ENCODE results near the gene ADARB2.

ADARB2 gene

DNA sequence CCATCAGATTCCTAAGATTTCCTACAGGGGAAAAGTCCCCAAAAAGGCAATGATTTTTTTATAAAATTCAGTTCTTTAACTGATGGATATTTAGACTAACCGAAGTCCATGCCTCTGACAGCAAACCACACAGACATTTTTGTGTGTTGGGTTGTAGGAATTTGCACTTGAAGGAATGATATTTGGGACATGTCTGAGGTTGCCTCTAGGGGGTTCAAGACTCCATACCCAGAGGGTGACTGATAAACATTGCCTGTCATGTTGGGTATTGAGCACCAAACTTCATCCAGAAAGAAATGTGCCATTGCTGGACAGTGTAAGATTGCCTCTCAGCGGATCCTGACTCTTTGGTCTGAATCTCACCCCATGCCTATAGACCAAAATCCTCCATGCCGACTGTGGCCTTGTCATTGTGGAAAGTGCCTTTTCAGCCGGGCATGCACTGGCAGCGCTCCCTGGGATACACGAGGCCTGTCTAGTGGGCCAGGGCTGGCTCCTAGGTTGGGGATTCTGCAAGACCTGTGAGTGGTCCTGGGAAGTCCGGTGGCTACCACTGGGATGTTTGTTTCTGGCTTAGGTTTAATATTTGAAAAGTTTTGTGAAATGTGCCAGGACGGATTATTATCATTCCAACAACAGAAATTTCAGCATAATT lies 428.2 kb downstream of the ADARB2 start:
- no peak for DNase-seq (ENCODE audit: low read depth)

DNA sequence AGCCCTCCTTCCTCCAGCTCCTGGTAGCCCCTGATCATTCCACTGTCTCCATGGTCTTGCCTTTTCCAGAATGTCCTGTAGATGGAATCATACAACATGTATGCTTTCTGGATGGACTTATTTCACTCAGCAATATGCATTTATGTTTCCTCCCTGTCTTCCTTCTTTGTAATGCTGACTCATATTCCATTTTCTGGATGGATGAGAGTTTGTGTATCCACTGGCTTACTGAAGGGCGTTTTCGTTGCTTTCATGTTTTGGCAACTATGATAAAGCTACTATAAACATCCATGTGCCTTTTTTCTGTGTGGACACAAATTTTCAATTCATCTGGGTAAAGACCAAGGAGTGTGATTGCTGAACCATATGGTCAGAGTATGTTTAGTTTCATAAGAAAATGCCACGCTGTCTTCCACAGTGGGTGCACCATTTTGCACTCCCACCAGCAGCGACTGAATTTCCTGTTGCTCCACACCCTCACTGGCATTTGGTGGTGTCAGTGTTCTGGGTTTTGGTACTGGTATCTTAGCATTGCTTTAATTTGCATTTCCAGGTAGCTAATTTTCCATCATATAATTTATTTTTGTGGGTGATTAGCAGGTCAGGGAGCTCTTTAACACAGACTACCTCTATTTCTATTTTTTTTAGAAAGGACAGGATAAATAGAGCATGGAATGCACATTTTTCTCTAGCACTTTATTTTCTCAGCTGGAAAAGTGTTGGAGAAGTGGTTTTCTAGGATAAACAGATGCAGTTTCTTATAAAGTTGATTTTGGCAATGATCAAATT lies 429.0 kb downstream of the ADARB2 start:
- DNase-seq (ENCODE audit: low read depth) = no peak

DNA sequence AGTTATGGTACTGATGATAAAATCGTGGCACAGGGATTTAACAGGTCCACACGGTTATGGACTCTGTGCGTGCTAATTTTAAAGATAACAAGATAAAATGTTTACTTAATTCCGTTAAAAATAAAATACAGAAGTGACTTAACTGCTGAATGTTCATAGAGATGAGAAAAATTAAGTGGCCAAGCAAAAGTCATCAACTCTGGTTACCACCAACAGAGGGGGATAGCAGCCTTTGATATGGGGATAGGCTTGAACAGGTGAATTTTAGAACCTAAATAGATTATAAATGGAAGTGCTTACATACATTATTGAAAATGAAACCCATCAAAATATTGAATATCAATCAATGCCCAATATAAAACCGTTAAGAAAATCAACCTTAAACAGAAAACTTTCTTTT lies 436.2 kb downstream of the ADARB2 start:
- no peak for DNase-seq (ENCODE audit: low read depth)

DNA sequence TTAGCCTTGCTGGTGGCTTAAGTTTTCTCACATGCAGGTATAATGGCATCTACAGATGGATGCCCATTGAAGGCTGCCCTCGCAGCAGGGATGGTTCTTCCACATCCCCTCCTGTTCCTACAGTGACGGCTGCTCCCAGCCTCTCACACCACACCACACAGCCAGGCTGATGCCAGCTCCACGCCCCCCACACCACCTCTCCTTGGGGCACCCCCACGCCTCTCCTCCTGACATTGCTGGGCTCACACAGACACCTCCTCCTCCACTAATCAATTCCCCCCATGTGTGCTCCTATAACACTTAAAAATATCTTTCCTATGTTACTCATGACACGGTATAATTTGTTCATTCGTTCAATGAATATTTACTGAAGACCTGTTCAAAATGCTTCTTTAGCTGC lies 437.1 kb downstream of the ADARB2 start:
- DNase-seq (ENCODE audit: low read depth) = no peak

DNA sequence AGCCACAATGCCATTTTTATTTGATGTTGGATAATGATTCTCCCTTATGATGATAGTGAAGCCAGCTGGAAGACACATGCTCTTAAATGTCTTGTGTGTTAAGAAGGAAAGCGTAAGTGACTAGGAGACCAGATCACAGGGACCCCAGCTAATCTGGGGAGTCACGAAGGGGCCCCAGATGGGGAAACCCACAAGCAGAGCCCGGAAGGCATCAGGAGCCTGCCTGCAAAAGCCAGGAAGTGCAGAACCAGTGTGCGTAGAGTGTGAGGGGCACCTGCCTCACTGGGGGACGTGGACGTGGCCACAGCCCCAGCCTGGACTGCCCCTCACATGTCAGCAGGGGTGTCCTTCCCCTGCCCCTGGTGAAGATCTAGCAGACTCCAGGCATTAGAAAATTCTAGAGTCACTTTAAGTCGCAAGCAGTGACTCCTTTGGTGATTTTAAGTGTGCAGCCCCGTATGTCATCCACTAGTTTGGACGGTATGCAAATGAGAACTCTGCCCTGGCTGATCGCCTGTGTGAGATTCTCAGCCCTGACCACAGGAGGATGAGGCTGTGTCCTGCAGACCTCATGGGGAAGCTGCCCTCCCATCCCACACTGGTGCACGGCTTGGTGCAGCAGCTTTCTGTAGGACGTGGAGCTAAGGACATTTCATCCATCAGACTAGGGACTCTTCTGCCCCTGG lies 438.1 kb downstream of the ADARB2 start:
- DNase-seq (ENCODE audit: low read depth) = no peak

DNA sequence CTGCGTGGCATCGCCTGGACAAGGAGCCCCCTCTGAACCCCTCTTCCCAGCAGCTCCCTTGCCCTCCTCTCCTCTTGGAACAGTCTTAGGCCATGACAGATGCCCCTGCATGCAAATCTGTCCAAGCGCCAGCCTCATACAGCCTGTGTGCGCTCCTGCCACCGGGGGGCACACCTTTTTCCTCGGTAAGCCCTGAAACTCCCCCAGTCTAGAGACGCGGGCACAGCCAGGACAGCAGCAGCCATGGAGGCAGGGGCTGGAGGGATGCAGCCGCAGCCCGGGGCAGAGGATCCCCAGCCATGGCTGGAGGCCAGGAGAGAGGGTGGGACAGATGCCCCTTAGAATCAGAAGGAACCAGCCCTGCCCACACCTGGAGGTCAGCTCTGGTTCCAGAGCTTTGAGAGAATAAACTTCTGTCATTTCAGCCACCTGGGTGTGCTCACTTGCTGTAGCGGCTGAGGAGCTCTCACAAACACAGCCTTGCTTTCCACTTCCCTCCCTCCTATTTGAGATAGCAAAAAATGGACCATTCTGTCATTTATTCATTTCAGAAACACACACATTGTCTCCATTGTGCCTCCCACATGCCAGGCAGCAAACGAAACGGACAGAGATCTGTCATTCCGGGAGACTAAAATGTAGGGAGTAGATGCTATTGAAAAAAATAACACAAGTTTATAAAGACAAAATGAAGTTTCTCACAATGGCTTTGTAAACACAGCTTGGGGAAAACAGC lies 439.6 kb downstream of the ADARB2 start:
- no peak for DNase-seq (ENCODE audit: low read depth)

DNA sequence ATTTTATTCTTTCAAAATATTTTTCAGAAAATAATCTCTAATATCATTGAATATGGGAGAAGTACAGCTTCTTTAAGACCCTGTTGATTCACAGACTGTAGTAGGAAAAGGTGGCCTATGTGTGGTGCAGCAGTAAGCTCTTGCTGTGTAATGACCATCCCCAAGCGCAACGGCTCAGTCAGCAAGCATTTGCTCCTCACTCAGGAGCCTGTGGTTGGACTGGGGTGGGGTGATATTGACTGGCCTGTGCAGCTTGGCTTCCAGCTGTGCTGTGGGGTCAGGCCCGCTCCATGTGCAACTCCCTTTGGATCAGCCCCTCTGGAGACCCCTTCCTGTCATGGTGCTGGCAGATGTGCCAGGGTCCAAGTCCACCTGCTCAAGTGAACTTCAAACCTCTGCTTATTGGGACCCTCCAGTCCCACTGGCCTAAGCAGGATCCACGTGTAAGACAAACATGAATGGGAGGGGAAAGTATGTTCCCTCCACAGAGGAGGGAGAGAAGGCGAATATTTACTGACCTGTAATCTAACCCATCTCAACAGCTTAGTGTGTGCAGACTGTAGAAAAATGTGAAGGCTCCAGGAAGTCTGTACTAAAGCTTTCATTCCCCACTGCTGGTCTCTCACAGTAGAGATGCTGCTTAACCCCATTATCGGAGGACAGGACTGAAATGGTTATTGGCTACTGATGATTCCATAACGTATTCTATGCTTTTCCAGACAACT lies 441.4 kb downstream of the ADARB2 start:
- DNase-seq (ENCODE audit: low read depth) = no peak

DNA sequence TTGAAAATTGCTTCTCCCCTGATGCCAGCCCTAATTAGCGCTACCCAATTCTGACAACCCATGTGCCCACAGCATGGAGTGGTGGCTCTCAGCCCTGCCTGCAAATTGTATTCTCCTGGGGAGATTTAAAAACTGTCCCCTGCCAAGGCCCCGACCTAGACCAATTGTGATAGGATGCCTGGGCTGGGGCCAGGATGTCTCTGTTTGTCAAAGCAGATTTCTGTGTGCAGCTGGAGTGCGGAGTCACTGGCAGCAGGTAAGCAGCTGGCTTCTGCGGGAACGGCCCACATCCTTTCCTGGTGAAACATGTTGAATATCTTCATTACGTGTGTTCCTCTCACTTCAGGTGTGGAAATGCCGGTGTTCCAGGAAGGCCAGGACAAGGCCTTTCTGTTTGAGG lies 442.6 kb downstream of the ADARB2 start:
- no peak for DNase-seq (ENCODE audit: low read depth)

DNA sequence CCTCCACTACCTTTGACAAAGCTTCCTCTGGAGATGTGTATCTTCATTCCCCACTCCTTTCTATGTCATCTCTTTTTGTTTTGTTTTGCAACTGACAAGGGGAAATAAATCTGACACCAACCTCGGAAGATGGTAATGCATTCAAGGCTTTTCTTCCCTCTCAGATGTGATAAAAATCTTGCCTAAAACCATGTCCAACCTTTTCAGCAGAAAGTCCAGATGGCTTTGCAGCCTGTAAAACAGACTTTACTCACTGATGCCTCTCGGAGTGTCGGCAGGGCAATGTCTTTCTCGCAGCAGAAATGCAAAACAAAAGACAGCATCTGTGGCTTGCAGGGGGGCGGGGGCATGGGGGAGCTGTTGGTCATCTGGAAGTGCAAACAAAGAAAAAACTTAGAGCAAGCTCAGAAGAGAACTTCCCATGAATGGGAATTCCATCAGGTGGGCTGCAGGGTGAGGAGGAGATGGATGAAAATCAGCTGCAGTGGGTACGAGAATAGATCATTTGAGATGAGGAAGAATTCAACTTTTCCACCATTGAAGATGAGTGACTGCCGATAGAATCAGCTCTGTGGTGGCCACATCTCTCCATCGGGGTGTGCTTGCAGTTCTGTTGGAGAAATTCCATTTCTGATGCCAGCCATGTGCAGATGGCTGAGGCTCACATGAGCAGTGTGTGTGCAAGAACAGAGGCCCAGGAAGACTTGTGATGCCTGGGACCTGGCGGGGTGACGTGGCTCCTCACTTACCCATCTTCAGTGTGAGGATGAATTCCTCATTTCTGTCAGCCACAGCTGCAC lies 443.5 kb downstream of the ADARB2 start:
- DNase-seq (ENCODE audit: low read depth) = no peak

DNA sequence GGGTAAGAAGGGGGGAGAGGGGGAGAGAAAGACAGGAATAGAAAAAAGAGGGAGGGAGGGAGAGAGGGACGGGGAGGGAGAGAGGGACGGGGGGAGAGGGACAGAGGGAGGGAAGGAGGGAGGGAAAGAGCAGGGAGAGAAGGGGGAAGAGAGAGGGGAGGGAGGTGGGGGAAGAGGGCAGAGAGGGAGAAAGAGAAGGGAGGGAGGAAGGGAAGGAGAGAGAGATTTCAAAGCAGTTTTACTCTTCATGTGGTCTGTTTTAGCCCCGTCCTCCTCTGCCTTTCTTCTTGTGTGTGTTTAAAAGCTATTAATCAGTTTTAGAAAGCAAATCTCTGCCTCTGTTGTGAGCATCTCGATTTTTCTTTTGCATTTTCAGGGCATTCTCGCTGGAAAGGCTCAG lies 444.2 kb downstream of the ADARB2 start:
- DNase-seq (ENCODE audit: low read depth) = no peak

DNA sequence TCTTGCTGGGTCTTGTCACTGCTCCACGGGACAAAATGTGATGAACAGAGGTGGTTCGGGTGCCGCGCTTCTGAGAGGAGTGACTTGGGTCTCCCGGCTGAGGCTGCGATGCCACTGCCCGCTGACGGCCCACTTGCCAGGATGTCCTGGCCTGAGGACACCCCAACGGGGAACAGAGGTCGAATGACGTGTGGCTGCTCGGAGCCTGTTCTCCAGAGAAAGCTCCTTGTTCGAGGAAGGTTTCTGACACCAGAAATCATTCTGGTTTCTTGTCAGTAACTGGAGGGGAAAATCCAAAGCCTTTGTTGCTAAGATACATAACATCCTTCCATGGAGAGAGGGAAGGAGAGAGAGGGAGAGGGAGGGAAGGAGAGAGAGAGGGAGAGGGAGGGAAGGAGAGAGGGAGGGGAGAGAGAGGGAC lies 444.7 kb downstream of the ADARB2 start:
- DNase-seq (ENCODE audit: low read depth) = no peak

DNA sequence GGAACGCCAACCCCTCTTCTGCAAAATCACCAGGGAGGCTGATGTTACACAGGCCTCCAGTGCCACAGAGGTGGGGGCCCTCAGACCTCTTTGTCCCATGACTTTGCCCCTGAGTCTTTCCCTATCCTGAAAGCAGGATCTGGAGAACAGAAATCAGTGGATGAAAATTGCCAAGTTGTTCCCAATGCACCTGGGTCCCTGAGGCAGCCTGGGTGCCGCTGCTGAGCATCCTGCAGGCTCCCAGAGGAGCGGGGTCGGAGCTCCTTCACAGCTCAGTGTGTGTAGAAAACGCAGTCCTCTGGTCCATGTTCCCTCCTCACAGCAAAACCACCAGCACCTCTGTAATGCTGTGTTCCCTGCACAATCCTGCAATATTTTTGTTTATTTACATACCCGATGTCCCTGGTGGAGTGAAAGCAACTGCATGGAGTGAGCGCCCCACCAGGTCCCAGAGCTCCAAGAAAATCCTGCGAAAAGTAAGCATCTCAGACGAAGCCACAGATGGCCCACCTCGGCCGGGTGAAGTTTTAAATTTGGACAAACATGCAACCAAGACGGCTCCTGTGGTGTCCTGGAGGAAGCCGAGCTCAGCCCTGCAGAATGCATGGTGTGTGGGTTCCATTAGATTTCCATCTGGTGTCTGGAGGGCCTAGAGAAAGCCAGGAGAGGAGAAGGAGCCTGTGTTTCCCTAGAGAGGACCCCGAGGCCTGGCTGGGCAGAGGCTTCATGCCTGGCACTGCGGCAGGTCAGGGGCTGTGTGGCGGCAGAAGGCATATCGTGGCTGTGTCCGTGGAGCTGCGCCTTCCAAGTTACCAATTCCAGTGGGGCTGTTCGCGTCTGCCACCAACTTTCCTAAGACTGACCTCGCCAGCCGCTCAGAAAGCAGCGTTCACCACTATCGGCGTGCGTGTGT lies 445.9 kb downstream of the ADARB2 start:
- DNase-seq (ENCODE audit: low read depth) = no peak

DNA sequence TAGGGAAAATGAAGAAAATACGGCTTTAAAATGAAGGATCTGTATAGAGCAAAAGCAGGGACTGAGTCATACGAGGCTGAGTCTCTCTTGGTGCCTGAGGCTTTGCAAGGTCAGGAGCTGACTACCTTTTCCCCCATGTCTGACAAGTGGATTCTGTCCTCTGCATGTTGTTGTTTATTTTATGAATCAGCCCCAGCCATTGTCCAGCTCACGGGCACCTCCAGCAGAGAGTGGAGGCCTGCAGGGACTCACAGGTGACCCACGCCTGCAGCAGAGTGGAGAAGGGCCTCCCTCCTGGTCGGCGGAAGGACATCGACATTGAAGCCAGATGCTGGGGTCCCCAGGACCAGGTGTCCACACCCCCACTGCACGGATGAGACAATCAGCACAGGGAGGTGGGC lies 447.3 kb downstream of the ADARB2 start:
- DNase-seq (ENCODE audit: low read depth) = no peak

DNA sequence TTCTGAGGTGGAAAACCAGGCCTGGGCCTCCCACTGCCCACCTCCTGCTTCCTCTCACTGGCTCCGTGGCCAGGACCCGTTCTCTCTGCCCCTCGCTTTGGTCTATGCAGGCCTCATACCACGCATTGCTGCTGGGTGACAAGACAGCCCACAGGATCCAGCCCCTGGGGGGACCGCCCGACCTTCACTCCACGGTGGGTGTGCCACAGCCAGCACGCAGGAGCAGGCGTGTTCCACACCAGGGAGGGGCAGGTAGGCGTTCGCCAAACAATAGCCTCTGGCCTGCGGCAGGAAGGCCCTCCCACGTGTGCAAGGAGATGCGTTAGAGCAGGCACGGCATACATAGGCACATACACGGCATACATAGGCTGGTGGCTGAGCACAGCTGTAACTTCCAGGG lies 447.7 kb downstream of the ADARB2 start:
- no peak for DNase-seq (ENCODE audit: low read depth)

DNA sequence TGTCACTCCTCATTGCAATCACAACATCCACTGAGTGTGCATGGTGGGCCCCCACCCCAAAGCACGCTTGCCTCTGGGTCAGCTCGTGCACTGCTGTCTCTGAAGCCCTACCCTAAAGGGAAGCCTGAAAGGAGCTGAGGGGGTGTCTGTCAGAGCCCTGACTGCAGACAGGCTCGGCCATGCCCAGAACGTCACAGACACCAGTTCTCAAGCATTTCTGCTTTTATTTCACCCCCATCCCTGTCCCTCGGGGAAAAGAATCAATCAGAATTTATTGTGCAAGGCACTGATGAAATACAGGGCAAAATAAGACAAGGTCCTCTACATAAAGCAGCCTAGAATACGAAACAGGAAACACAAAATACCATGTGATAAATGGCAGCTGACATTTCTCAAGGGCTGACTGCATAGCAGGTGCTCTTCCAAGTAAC lies 449.3 kb downstream of the ADARB2 start:
- no peak for DNase-seq (ENCODE audit: low read depth)

DNA sequence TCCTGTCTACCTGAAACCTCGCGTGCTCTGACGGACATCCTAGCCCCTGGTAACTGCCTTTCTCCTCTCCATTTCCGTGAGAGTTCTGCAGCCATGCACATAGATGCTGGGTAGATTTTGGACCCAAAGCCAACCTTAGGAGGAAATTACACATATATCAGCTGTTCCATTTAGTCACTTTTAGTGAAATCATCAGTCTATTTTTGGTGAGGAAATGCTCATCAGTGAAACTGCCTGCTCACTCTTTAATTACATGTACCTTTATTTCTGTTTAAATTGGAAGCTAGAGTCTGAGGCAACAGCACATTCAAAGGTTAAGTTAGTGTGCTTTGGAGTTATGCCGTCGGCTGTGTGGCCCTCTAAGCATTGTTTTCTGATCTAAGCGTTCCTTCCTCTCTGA lies 449.8 kb downstream of the ADARB2 start:
- DNase-seq (ENCODE audit: low read depth) = no peak

DNA sequence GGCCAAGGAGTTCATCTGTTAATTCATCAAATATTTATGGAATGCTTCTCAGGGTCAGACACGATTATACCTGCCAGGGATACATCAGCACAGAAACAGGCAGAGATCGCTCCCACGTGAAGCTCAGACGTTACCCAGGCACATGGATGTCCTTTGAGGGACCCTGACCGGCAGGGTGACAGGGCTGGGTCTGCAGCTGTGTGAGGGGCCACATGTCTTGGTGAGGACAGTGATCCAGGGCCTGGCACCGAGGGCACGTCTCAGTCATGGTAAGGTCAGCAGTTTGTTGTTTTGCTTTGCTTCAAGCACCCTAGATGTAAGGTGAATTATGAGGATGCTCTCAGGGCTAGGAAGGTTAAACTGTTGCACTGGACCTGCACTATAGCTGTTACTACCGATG lies 453.2 kb downstream of the ADARB2 start:
- DNase-seq (ENCODE audit: low read depth) = no peak

DNA sequence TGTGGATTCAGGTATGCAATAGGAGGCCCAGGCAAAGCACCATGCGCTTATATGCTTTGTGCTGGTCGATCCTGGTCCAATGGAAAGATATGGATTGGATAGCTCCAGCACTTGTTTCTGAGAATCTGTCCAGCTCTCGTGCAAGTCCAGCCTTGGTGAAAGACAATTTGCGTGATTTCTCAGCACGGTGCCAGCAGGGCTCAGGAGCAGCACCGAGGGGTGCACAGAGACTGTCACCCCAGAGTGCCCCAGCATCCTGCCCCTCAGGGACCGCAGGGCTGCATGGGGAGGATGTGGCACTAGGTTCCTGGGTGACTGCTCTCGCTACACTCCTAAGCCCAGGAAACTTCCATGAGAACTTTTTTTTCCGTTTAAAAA lies 455.9 kb downstream of the ADARB2 start:
- no peak for DNase-seq (ENCODE audit: low read depth)

DNA sequence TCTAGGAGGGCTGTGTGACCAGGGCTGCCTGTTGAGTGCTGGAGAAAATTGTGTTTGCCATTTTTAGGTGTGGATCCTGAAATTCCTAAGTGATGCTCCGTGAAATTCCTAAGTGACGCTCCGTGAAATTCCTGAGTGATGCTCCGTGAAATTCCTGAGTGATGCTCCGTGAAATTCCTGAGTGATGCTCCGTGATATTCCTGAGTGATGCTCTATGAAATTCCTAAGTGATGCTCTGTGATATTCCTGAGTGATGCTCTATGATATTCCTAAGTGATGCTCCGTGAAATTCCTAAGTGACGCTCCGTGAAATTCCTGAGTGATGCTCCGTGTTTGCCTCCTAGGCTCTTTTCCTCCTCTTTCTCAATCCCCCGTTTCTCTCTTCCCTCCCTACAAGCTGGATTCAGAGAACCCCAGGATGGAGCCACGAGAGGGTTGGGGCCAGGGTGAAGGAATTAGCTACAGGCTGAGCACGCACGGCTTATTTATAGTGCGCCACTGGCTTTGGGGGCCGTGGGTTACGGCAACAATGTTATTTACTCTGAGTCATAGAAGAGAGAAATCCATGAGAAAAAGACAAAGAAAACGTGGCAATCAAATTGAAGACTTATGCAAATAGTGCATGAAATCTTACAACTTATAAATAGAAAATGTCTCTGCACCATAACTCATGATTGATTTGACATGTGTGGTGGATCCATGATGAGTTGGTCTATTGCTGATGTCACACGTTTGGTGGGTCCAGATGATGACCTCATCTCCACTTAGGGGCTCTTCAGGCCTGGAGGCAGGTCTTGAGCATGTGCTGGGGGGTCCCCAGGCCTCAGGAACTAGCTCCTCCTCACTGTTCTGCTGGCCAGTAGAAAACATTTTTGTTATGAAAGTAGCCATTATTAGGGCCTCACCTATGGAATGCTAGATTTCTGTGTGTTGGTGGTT lies 456.6 kb downstream of the ADARB2 start:
- no peak for DNase-seq (ENCODE audit: low read depth)
